22Rv1 (cell line): ENCODE measurements around the gene RGS18.
"Not testable (repeated sequence)": the region's sequence is repeated elsewhere in the genome, so short reads cannot be mapped to it uniquely, and the experiment has no call there.

Experiments
- CTCF ChIP-seq: fragments of 450-650 bp; IDR thresholded peaks from 2 replicates; pipeline ENCODE4 v1.5.1; 2017; ENCODE audit warnings: mild to moderate bottlenecking
- ZFX ChIP-seq: fragments of 450-650 bp; IDR thresholded peaks from 2 replicates; pipeline ENCODE4 v1.6.1; 2017; ENCODE audit warnings: antibody characterized with exemption, borderline replicate concordance

- not testable (repeated sequence) for TF ChIP-seq CTCF, ZFX
Measured at GRCh38 chr1:192165002-192165401, 6.7 kb downstream of the RGS18 start.
